MM.1S (cell line): ENCODE data around the gene ASCL2.

Source experiments
- EZH2 ChIP-seq: fragments of 300-600 bp; sonication (generic); optimal IDR thresholded peaks from 2 replicates; pipeline ENCODE3; 2017; ENCODE audit warnings: low read depth, mild to moderate bottlenecking, antibody characterized with exemption, low read length, mixed read lengths
- EZH2phosphoT487 ChIP-seq: fragments of 300-600 bp; sonication (generic); IDR thresholded peaks from 2 replicates; pipeline ENCODE4 v1.6.1; 2018; ENCODE audit warnings: antibody characterized with exemption, low read length
- TF ChIP-seq, protein P1 (sequence below): fragments of 300-600 bp; sonication (generic); IDR thresholded peaks from 2 replicates; pipeline ENCODE4 v1.5.1; 2016; ENCODE audit warnings: antibody characterized with exemption, low read length, mixed read lengths

DNA sequence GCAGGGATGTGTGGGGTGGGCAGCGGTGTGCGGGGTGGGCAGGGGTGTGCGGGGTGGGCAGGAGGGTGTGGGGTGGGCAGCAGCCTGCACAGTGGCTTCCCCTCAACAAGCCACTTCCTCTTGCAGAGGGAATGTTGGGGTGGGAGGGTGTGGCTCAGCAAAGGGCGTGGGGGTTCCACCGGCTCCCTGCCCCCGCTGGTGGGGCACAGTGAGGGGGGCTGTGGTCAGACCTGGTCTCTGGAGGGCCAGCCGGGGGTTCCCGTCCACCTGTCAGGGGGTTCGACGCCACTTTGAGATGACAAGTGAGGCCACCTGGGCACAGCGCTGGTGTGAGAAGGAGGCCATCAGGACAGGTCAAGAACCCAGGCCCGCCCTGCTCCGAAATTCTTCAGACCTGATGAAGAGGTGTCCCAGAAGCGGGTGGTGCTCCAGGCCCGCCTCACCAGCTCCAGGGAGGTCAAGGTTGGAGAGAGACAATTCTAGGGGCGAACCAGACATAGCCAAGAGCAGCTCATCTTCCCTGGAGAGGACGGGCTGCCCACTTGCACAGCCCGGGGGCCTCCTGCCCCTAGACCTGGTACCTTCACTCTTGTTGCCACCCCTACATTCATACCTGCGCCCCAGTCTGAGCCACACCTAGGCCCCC is 30.0 kb upstream of the ASCL2 start:
- no peak for TF ChIP-seq EZH2
- TF ChIP-seq, protein P1, sequence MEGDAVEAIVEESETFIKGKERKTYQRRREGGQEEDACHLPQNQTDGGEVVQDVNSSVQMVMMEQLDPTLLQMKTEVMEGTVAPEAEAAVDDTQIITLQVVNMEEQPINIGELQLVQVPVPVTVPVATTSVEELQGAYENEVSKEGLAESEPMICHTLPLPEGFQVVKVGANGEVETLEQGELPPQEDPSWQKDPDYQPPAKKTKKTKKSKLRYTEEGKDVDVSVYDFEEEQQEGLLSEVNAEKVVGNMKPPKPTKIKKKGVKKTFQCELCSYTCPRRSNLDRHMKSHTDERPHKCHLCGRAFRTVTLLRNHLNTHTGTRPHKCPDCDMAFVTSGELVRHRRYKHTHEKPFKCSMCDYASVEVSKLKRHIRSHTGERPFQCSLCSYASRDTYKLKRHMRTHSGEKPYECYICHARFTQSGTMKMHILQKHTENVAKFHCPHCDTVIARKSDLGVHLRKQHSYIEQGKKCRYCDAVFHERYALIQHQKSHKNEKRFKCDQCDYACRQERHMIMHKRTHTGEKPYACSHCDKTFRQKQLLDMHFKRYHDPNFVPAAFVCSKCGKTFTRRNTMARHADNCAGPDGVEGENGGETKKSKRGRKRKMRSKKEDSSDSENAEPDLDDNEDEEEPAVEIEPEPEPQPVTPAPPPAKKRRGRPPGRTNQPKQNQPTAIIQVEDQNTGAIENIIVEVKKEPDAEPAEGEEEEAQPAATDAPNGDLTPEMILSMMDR: no peak
- no peak for TF ChIP-seq EZH2phosphoT487
